GM18511 (cell line): ENCODE data around the gene ZNF331.

Source experiments
- ATAC-seq: cut with Tn5 transposase; IDR thresholded peaks from one replicate; pipeline ENCODE4 v1.9.1; 2021; ENCODE audit warnings: mild to moderate bottlenecking, moderate library complexity; ENCODE audit not compliant: unreplicated experiment

ZNF331 gene

GRCh38 chr19:53624771-53625545, 87.0 kb downstream of the ZNF331 start:
- ATAC-seq, result no peak

GRCh38 chr19:53626486-53626885, 88.5 kb downstream of the ZNF331 start:
- no peak for ATAC-seq

DNA sequence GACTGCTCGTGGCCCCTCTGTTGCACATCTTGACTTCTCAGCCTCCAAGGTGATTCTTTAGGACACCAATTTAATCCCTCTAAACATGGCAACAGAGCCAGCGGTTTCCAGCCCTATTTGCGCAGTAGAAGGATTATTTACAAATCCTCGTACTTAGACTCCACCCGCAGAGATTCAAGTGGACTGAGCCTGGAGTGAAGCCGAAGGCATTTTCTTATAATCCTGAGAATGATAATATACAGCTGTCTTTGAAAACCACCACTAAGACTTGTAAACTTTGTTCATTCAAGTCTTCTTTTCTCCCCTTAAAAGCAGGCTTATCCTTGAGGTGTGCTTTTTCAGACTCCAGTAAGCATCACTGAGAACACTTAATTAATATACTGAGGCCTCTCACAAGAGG, 89.0 kb downstream of the ZNF331 start:
- ATAC-seq, result no peak
